Measurements from ENCODE around the gene RNF215. TPM values are rescaled to one million over a fixed set of nuclear protein-coding genes. Genes with fewer than 3 reads are reported as not detected.

Gene RNF215
- total RNA-seq, 1 experiment from 2014 or later: 18.4 TPM

- no peak overlapping the region for H3K4me3 Mint-ChIP-seq (ENCODE audit: unreplicated experiment)
- no peaks in the 10 kb centered on the region for H3K27me3 Mint-ChIP-seq (ENCODE audit: insufficient read depth, unreplicated experiment)
- POLR2A ChIA-PET: interaction anchor here (0.7 to 1.6 kb wide), 3 partner anchors 24 to 91 kb away, joined by 3 to 4 read pairs (median 4); partner anchors contain the start of genes CCDC157 and SF3A1
- intact Hi-C loops (cut with micrococcal nuclease): no loop called here
- no peaks in the 10 kb centered on the region for H3K9me3 Mint-ChIP-seq (ENCODE audit: unreplicated experiment)
- no TSS peak for BruUV-seq (replicated peaks)
- peaks cover 6% of the 10 kb centered on the region for H3K4me1 Mint-ChIP-seq (ENCODE audit: insufficient read depth, unreplicated experiment)
- CTCF ChIA-PET: interaction anchor here (0.8 to 1.4 kb wide), 4 partner anchors 15 to 58 kb away, joined by 3 to 5 read pairs (median 4); no protein-coding TSS in a partner anchor
- DNase-seq (ENCODE audit: unreplicated experiment): no peak
- no peak overlapping the region for H3K27ac Mint-ChIP-seq (ENCODE audit: low read depth, unreplicated experiment)
- peaks cover 55% of the 10 kb centered on the region for H3K36me3 Mint-ChIP-seq (ENCODE audit: insufficient read depth, unreplicated experiment)
- no peak for TF ChIP-seq CTCF (IDR thresholded peaks at IDR 0.05; ENCODE audit: unreplicated experiment)
Observed at GRCh38 chr22:30332551-30332950, 54.7 kb downstream of the RNF215 start.

Other genes with a start within 250 kb of the RNF215 start
- gene LIF, start 140.7 kb downstream of the RNF215 start, total RNA-seq (2022): 9.5 and 19.3 TPM in 2 replicates
- not detected in 2 replicates for gene OSM, start 120.6 kb downstream of the RNF215 start, total RNA-seq (2022)
- gene CASTOR1, start 97.9 kb downstream of the RNF215 start, total RNA-seq (2022): 1.2 and 4.8 TPM in 2 replicates
- 11.1 and 13.1 TPM in 2 replicates for gene TBC1D10A, start 60.5 kb downstream of the RNF215 start, total RNA-seq (2022)
- gene SF3A1, start 30.5 kb downstream of the RNF215 start, total RNA-seq (2022): 167 and 193 TPM in 2 replicates
- 1.1 and 1.7 TPM in 2 replicates for gene CCDC157, start 30.4 kb downstream of the RNF215 start, total RNA-seq (2022)
- 20.0 and 29.1 TPM in 2 replicates for gene SEC14L2, start 9.6 kb upstream of the RNF215 start, total RNA-seq (2022)
- gene MTFP1, start 38.4 kb upstream of the RNF215 start, total RNA-seq (2022): 23.2 and 31.6 TPM in 2 replicates
- gene SEC14L3, start 84.6 kb upstream of the RNF215 start, total RNA-seq (2022): not detected in 2 replicates
- gene SEC14L4, start 118.3 kb upstream of the RNF215 start, total RNA-seq (2022): not detected in 2 replicates
- gene SEC14L6, start 159.3 kb upstream of the RNF215 start, total RNA-seq (2022): not detected in 2 replicates
- not detected in 2 replicates for gene GAL3ST1, start 187.3 kb upstream of the RNF215 start, total RNA-seq (2022)
- gene PES1, start 204.5 kb upstream of the RNF215 start, total RNA-seq (2022): 114 and 145 TPM in 2 replicates
- 1.2 and 1.4 TPM in 2 replicates for gene TCN2, start 219.8 kb upstream of the RNF215 start, total RNA-seq (2022)
- gene SLC35E4, start 248.4 kb upstream of the RNF215 start, total RNA-seq (2022): 2.9 and 3.4 TPM in 2 replicates